Subcutaneous abdominal adipose tissue (tissue), 5 donors: ENCODE measurements around the gene TM6SF1.
"Not testable (repeated sequence)": the region's sequence is repeated elsewhere in the genome, so short reads cannot be mapped to it uniquely, and the experiment has no call there.

ENCODE experiments used
- H3K27ac ChIP-seq: one replicate; pipeline ENCODE4 v1.7.0; 2013; ENCODE audit warnings: low read depth, mild to moderate bottlenecking, inconsistent platforms, low read length, moderate library complexity
- H3K27me3 ChIP-seq, 5 donors: one replicate each; pipeline ENCODE4 v1.7.0; 2013; ENCODE audit warnings: low read length in 5 of 5, inconsistent platforms in 1 of 5; ENCODE audit not compliant: control insufficient read depth in 5 of 5, insufficient read depth in 4 of 5
- H3K36me3 ChIP-seq, 5 donors: one replicate each; pipeline ENCODE4 v1.7.0; 2013; ENCODE audit warnings: low read length in 5 of 5; ENCODE audit not compliant: control insufficient read depth in 5 of 5, insufficient read depth in 5 of 5
- H3K4me1 ChIP-seq, 5 donors: one replicate each; pipeline ENCODE4 v1.7.0; 2013; ENCODE audit warnings: low read length in 5 of 5, mild to moderate bottlenecking in 3 of 5, moderate library complexity in 1 of 5; ENCODE audit not compliant: control insufficient read depth in 5 of 5, insufficient read depth in 5 of 5
- H3K4me3 ChIP-seq, 5 donors: one replicate each; pipeline ENCODE4 v1.7.0; 2013; ENCODE audit warnings: low read length in 5 of 5, low read depth in 1 of 5
- H3K9ac ChIP-seq, 5 donors: one replicate each; pipeline ENCODE4 v1.7.0; 2013; ENCODE audit warnings: low read length in 5 of 5, mild to moderate bottlenecking in 4 of 5, moderate library complexity in 3 of 5
- H3K9me3 ChIP-seq, 5 donors: one replicate each; pipeline ENCODE4 v1.7.0; 2013; ENCODE audit warnings: low read length in 5 of 5; ENCODE audit not compliant: control insufficient read depth in 5 of 5
- donor health status: healthy.
- donor health status: healthy.
- donor health status: healthy.
- donor health status: healthy.
- donor health status: healthy.

Gene TM6SF1

GRCh38 chr15:83087576-83087975 is 19.9 kb upstream of the TM6SF1 start:
- no peaks in the 10 kb centered on the region for H3K36me3 ChIP-seq

GRCh38 chr15:83088876-83089275 is 18.6 kb upstream of the TM6SF1 start:
- H3K36me3 ChIP-seq, result no peaks in the 10 kb centered on the region
- H3K27me3 ChIP-seq, result peaks cover 0 to 3% (median 0%) of the 10 kb centered on the region in 5 donors
- H3K4me3 ChIP-seq, result no peak overlapping the region
- H3K9me3 ChIP-seq, result no peaks in the 10 kb centered on the region
- H3K9ac ChIP-seq, result no peak overlapping the region
- no peak overlapping the region for H3K27ac ChIP-seq
- H3K4me1 ChIP-seq, result peaks cover 0 to 5% (median 0%) of the 10 kb centered on the region in 5 donors

More at GRCh38 chr15:83087576-83087975, 19.9 kb upstream of the TM6SF1 start:
- H3K27ac ChIP-seq, result no peak overlapping the region
- H3K4me1 ChIP-seq, result peaks cover 0 to 5% (median 0%) of the 10 kb centered on the region in 5 donors
- no peak overlapping the region for H3K9ac ChIP-seq
- H3K27me3 ChIP-seq, result peaks cover 0 to 5% (median 0%) of the 10 kb centered on the region in 5 donors
- H3K4me3 ChIP-seq, result no peak overlapping the region
- no peaks in the 10 kb centered on the region for H3K9me3 ChIP-seq

DNA sequence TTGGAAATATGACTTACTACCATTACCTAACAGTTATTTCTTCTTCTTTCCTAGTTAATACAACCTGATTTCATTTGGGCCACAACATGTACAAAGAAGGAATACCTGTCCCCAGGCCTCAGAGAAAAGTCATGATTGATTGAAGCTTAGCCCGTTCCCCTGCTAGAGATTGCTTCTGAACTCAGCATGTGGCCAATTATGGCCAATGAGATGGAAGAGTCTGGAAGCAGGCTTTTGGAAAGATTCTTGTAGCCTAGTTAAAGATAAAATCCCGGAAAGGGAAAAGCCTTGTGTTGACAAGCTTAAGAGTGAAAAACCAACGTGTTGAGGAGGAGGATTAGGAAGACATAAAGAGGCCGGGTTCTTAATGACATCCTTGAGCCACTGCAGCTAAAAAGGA is 17.0 kb upstream of the TM6SF1 start:
- H3K27me3 ChIP-seq, result no peaks in the 10 kb centered on the region
- no peak overlapping the region for H3K4me3 ChIP-seq
- no peak overlapping the region for H3K9ac ChIP-seq
- H3K4me1 ChIP-seq, result peaks cover 0 to 5% (median 0%) of the 10 kb centered on the region in 5 donors
- H3K27ac ChIP-seq, result no peak overlapping the region
- no peaks in the 10 kb centered on the region for H3K9me3 ChIP-seq
- no peaks in the 10 kb centered on the region for H3K36me3 ChIP-seq

DNA sequence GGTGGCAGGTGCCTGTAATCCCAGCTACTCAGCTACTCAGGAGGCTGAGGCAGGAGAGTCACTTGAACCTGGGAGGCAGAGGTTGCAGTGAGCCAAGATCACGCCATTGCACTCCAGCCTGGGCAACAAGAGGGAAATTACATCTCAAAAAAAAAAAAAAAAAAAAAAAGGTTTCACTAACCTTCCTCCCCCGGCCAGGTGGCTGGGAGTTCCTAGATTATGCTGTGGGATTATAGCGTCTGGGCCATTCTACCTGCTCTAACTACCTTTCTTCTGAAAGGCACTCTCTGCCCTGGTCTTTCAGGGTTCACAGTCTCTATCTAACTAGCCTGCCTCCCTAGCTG is 15.5 kb upstream of the TM6SF1 start:
- H3K36me3 ChIP-seq, H3K27ac ChIP-seq, H3K4me1 ChIP-seq, H3K4me3 ChIP-seq, H3K27me3 ChIP-seq, H3K9me3 ChIP-seq, H3K9ac ChIP-seq: not testable (repeated sequence)

DNA sequence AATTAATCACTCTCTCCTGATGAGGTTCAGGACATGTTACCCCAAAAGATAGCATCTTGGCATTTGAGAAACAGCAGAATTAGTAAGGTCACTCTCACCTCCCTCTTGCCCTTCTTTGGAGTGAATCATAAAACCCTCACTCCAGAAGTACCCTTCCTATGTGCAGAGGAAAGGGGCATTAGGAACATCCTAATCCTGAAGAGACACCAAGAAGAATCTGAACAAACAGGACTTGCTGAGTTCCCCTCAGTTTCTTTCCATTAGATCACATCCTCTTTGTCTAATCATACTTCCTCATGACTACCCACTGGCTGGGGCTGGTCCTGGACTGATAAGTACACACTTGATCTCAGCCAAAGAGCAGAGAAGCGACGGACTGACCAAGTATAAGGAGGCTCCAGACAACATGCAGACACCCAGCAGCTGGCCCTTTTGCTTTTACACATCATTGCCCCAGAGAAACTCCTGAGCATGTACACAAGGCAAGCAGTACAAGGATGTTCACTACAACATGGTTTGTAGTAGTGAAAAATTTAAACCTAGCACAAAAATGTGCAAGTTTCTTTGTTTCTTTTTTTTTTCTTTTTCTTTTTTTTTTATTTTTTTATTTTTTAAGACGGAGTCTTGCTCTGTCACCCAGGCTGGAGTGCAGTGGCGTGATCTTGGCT is 15.0 kb upstream of the TM6SF1 start:
- no peak overlapping the region for H3K27ac ChIP-seq

GRCh38 chr15:83094583-83094982 is 12.9 kb upstream of the TM6SF1 start:
- no peaks in the 10 kb centered on the region for H3K27me3 ChIP-seq
- H3K9me3 ChIP-seq, result peaks cover 2 to 14% (median 7%) of the 10 kb centered on the region in 5 donors
- no peak overlapping the region for H3K9ac ChIP-seq
- no peaks in the 10 kb centered on the region for H3K36me3 ChIP-seq
- peaks cover 0 to 9% (median 1%) of the 10 kb centered on the region in 5 donors for H3K4me1 ChIP-seq
- no peak overlapping the region for H3K27ac ChIP-seq
- no peak overlapping the region for H3K4me3 ChIP-seq

More for the DNA sequence above, 15.0 kb upstream of the TM6SF1 start:
- Histone ChIP-seq H3K9me3 (peaks cover 0 to 3% (median 0%) of the 10 kb centered on the region in 5 donors), H3K36me3 (no peaks in the 10 kb centered on the region), H3K27me3 (no peaks in the 10 kb centered on the region), H3K9ac (peak overlapping the region in 1 of 5 donors; percentile 10), H3K4me1 (peaks cover 0 to 5% (median 0%) of the 10 kb centered on the region in 5 donors), H3K4me3 (no peak overlapping the region)

DNA sequence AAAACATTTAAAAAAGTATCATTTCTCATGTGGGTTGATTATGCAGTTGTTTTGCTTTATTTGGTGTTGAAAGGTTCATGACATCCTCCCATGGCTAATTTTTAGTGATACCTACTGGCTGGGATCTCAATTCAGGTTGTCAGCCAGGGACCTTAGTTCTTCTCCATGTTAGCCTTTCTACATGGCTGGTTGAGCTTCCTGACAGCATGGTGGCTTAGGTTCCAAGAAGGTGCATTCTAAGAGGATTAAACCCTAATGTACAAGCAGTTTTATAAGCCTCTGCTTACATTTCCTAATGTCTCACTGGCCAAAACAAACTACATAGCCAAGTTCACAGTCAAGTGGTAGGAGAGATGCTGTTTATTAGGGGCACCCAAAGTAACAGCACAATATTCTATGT is 9.4 kb upstream of the TM6SF1 start:
- Histone ChIP-seq H3K4me1 (peaks cover 0 to 4% (median 3%) of the 10 kb centered on the region in 5 donors), H3K27ac (no peak overlapping the region)

GRCh38 chr15:83099290-83099689 is 8.2 kb upstream of the TM6SF1 start:
- no peak overlapping the region for H3K4me3 ChIP-seq
- no peaks in the 10 kb centered on the region for H3K36me3 ChIP-seq
- peaks cover 0 to 4% (median 3%) of the 10 kb centered on the region in 5 donors for H3K4me1 ChIP-seq
- no peak overlapping the region for H3K9ac ChIP-seq
- no peak overlapping the region for H3K27ac ChIP-seq
- peaks cover 0 to 6% (median 2%) of the 10 kb centered on the region in 5 donors for H3K27me3 ChIP-seq
- peaks cover 2 to 14% (median 7%) of the 10 kb centered on the region in 5 donors for H3K9me3 ChIP-seq

More for the DNA sequence above, 9.4 kb upstream of the TM6SF1 start:
- H3K27me3 ChIP-seq, result peaks cover 0 to 6% (median 0%) of the 10 kb centered on the region in 5 donors
- no peak overlapping the region for H3K9ac ChIP-seq
- no peak overlapping the region for H3K4me3 ChIP-seq
- no peaks in the 10 kb centered on the region for H3K36me3 ChIP-seq
- peaks cover 2 to 14% (median 7%) of the 10 kb centered on the region in 5 donors for H3K9me3 ChIP-seq

DNA sequence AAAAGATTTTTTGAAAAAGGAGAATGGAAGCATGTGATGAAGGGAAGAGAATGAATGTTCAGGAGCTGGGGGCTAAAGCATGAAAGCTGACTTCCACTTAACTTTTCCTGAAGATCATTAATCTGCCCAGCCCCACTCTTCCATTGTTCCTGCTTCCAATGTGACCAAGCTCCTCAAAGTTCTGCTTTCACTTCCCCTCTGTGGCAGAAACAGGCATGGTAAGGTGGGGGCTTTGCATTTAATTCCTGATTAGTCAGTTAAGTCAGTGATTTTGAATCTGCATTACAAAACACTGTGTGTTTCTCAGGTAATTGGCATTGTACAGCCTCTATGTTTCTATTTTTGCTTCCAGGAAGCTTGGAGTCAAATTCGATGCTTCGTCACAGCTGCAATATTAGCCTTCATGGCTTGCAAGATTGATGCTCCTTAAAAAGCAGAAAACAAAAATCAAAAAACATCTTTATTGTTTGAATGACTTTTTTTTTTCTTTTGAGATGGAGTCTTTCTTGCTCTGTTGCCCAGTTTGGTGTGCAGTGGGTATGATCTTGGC is 7.3 kb upstream of the TM6SF1 start:
- Histone ChIP-seq H3K4me3 (no peak overlapping the region), H3K27ac (no peak overlapping the region), H3K36me3 (no peaks in the 10 kb centered on the region), H3K4me1 (peaks cover 0 to 4% (median 3%) of the 10 kb centered on the region in 5 donors), H3K9me3 (peaks cover 2 to 14% (median 7%) of the 10 kb centered on the region in 5 donors), H3K27me3 (peaks cover 0 to 6% (median 3%) of the 10 kb centered on the region in 5 donors), H3K9ac (no peak overlapping the region)

DNA sequence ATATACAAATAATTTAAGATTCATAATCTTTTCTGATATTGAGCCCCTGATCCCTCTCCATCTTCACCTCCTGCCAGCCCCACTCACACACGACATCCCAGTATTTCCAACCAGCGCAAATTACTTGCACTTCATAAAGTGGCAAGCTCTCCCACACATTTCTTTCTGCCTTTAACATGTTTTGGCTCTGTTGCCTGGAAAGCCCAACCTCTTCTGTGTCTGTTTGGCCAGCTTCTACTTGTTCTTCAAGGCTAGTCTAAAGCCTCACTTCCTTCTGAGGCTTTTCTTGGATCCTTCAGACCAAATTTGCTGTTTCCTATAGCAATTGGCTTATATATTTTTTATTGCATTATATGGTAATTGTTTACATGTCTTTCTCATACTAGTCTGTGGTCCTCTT is 5.1 kb upstream of the TM6SF1 start:
- H3K27me3 ChIP-seq, result peaks cover 0 to 6% (median 3%) of the 10 kb centered on the region in 5 donors
- H3K4me3 ChIP-seq, result no peak overlapping the region

More for the DNA sequence above, 5.1 kb upstream of the TM6SF1 start:
- Histone ChIP-seq H3K9ac (no peak overlapping the region), H3K4me1 (peaks cover 0 to 9% (median 5%) of the 10 kb centered on the region in 5 donors), H3K27ac (no peak overlapping the region), H3K9me3 (peaks cover 2 to 12% (median 7%) of the 10 kb centered on the region in 5 donors), H3K36me3 (no peaks in the 10 kb centered on the region)
